ENCODE results near the gene RAD51AP2.

Gene RAD51AP2

DNA sequence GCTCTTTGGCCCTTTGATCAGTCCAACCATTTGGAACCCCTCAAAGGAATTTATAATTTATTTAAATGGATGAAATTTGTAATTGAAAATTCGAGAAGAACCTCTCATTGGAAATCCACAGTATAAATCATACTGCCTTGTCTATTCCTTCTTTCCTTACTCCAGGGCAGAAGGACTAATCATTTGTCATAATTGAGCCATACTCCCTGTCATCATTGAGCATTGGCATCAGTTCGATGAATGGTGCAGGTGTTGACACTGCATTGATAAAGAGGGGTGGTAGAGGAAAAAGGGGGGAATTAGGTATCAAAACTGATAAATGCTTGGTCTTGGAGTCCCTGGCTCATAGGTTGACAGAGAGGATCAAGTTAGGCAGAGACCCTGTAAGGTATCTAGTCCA lies 24.2 kb upstream of the RAD51AP2 start:
- peaks cover 6% of the 10 kb centered on the region for H3K4me1 ChIP-seq (ENCODE audit: low read depth, poor library complexity, severe bottlenecking)
- H3K79me2 ChIP-seq (ENCODE audit: insufficient read depth, low read depth) = no peaks in the 10 kb centered on the region
- no peaks in the 10 kb centered on the region for H3K36me3 ChIP-seq (ENCODE audit: insufficient read depth)
- H2AFZ ChIP-seq (ENCODE audit: low read depth) = no peak overlapping the region
- no peaks in the 10 kb centered on the region for H3K27me3 ChIP-seq (ENCODE audit: insufficient read depth, low read depth)
- H3K4me3 ChIP-seq (IDR thresholded peaks at IDR 0.05; ENCODE audit: insufficient read depth, low read depth, low read length) = no peak overlapping the region
- TF ChIP-seq, protein P1, sequence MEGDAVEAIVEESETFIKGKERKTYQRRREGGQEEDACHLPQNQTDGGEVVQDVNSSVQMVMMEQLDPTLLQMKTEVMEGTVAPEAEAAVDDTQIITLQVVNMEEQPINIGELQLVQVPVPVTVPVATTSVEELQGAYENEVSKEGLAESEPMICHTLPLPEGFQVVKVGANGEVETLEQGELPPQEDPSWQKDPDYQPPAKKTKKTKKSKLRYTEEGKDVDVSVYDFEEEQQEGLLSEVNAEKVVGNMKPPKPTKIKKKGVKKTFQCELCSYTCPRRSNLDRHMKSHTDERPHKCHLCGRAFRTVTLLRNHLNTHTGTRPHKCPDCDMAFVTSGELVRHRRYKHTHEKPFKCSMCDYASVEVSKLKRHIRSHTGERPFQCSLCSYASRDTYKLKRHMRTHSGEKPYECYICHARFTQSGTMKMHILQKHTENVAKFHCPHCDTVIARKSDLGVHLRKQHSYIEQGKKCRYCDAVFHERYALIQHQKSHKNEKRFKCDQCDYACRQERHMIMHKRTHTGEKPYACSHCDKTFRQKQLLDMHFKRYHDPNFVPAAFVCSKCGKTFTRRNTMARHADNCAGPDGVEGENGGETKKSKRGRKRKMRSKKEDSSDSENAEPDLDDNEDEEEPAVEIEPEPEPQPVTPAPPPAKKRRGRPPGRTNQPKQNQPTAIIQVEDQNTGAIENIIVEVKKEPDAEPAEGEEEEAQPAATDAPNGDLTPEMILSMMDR (conservative IDR thresholded peaks at IDR 0.05; ENCODE audit: low read depth, low read length) = no peak
- no peak overlapping the region for H3K4me2 ChIP-seq
- no peaks in the 10 kb centered on the region for H4K20me1 ChIP-seq (ENCODE audit: insufficient read depth)
- no peak overlapping the region for H3K9ac ChIP-seq
- no peak overlapping the region for H3K27ac ChIP-seq

DNA sequence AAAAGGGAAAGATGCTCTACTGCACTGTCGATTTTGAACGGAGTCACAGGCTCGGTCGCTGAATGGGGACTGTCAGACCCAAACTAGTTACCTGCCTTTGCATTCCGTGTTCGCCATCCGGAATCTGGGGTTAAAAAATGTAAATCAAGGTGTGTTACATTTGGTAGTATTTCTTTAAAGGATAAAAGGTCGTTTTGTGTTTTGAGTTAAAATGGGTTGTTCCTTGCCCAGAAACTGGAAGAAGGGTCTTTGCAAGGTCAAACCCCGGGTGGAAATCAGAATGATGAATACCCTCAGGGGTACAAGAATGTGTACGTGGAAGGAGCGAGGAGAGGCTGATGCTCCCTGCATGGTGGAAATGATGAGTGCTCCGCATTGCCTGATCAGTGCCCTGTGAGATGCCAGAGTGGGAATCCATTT lies 23.3 kb upstream of the RAD51AP2 start:
- Histone ChIP-seq H3K4me2 (no peak overlapping the region), H3K27ac (no peak overlapping the region), H2AFZ (ENCODE audit: low read depth) (no peak overlapping the region), H3K4me3 (IDR thresholded peaks at IDR 0.05; ENCODE audit: insufficient read depth, low read depth, low read length) (no peak overlapping the region), H3K27me3 (ENCODE audit: insufficient read depth, low read depth) (no peaks in the 10 kb centered on the region), H3K4me1 (ENCODE audit: low read depth, poor library complexity, severe bottlenecking) (peaks cover 6% of the 10 kb centered on the region), H3K36me3 (ENCODE audit: insufficient read depth) (no peaks in the 10 kb centered on the region), H4K20me1 (ENCODE audit: insufficient read depth) (no peaks in the 10 kb centered on the region), H3K79me2 (ENCODE audit: insufficient read depth, low read depth) (no peaks in the 10 kb centered on the region), H3K9ac (no peak overlapping the region)
- TF ChIP-seq, protein P1 (conservative IDR thresholded peaks at IDR 0.05; ENCODE audit: low read depth, low read length) = no peak

DNA sequence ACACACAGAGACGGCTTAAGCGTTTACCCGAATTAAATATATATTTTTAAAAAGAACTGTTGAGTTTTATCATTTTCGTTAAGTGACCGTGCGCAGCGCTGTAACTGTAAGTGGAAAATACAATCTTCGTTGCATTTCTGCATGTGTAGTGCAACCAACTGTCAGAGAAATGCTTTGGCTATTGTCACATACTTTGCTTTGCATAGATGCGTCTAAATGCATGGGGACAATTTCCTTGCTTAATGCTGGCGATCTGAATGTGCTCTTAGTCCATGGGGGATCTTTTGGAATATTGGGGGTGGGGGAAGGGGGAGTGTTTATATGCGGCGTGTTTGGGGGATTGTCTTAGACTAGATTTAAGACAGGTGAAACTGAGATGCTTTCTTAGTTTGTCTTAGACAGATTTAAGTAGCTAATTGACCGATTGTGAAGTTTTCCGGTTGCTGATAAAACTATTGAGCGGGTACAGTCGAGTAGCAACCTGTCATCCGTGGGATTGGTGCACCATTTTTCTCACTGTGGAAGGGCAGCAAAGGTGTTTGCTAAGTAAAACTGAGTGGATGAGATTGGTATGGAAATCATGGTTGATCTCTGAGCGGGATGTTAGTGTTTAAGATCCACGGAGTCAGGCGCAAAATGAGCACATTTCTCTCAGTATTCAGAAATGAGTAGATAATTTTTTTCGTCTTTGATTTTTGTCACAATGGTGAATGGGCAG lies 22.7 kb upstream of the RAD51AP2 start:
- no peak overlapping the region for H3K4me3 ChIP-seq (IDR thresholded peaks at IDR 0.05; ENCODE audit: insufficient read depth, low read depth, low read length)
- H3K27ac ChIP-seq = no peak overlapping the region
- TF ChIP-seq, protein P1 (conservative IDR thresholded peaks at IDR 0.05; ENCODE audit: low read depth, low read length) = no peak
- H3K27me3 ChIP-seq (ENCODE audit: insufficient read depth, low read depth) = no peaks in the 10 kb centered on the region
- H2AFZ ChIP-seq (ENCODE audit: low read depth) = peak overlapping the region; percentile 52; the same call in 1 of the 2 replicates
- peaks cover 6% of the 10 kb centered on the region for H3K4me1 ChIP-seq (ENCODE audit: low read depth, poor library complexity, severe bottlenecking)
- no peak overlapping the region for H3K9ac ChIP-seq
- peak overlapping the region; percentile 36; the same call in 1 of the 2 replicates for H3K4me2 ChIP-seq
- H3K79me2 ChIP-seq (ENCODE audit: insufficient read depth, low read depth) = no peaks in the 10 kb centered on the region
- H3K36me3 ChIP-seq (ENCODE audit: insufficient read depth) = no peaks in the 10 kb centered on the region
- H4K20me1 ChIP-seq (ENCODE audit: insufficient read depth) = no peaks in the 10 kb centered on the region

DNA sequence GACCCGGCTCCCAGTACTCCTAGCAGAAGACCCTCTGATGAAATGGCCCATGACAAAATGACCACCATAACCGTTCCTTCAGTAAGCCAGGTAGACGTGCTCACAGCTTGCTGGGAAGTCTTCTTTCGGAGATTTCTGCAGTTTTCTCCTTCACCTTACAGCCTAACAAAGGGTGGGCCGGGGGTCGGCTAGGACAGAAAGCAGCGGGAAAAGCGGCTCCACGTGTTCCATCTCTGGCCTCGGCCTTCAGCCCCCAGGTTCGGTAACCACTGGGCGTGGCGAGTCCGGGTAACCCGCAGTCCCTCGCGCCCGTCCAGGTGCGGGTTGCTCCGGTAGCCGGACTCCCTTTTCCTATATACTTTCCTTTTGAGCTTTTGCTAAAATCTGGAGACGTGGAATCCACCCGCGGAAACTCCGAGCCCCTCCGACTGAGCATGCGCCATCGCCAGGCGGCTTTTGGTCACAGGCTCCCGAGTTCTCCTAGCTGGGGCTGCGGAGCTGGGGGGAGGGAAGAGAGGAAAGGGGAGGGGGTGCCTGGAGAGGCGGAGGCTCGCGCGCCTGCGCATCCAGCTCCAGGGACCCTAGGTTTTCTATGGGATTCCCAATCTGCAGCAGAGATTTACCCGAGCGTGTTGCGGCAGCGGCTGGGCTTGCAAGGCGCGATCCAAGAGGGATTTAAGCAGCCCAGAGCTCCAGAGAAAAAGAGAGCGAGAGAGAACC lies 22.0 kb upstream of the RAD51AP2 start, which contains the start of gene VSNL1:
Gene VSNL1 (plus strand): TSS at position 604 of the 720 bp plus-strand sequence. CDS start 51,379 bp downstream, outside the sequence.
- Histone ChIP-seq H3K27me3 (ENCODE audit: insufficient read depth, low read depth) (no peaks in the 10 kb centered on the region), H3K79me2 (ENCODE audit: insufficient read depth, low read depth) (no peaks in the 10 kb centered on the region), H3K27ac (no peak within 1 kb of the TSS), H3K9ac (no peak within 1 kb of the TSS), H3K4me2 (peak within 1 kb of the TSS; percentile 36; the same call in 1 of the 2 replicates), H2AFZ (ENCODE audit: low read depth) (peak within 1 kb of the TSS; percentile 52), H4K20me1 (ENCODE audit: insufficient read depth) (no peaks in the 10 kb centered on the region), H3K36me3 (ENCODE audit: insufficient read depth) (no peaks in the 10 kb centered on the region), H3K4me1 (ENCODE audit: low read depth, poor library complexity, severe bottlenecking) (peaks cover 6% of the 10 kb centered on the region), H3K4me3 (IDR thresholded peaks at IDR 0.05; ENCODE audit: insufficient read depth, low read depth, low read length) (no peak within 1 kb of the TSS)
- TF ChIP-seq, protein P1 (conservative IDR thresholded peaks at IDR 0.05; ENCODE audit: low read depth, low read length) = no peak
